GM19452 (cell line): Measurements from ENCODE around the gene REXO1.
"Not testable (repeated sequence)": the region's sequence is repeated elsewhere in the genome, so short reads cannot be mapped to it uniquely, and the experiment has no call there.

Experiments used
- ATAC-seq: cut with Tn5 transposase; IDR thresholded peaks from one replicate; pipeline ENCODE4 v1.9.1; 2021; ENCODE audit not compliant: unreplicated experiment

REXO1 gene

GRCh38 chr19:1848399-1849131, at the start of gene REXO1:
REXO1 (minus strand) TSS chr19:1848483; CDS start chr19:1848358, 125 bp downstream.
- ATAC-seq: peak; percentile 60

GRCh38 chr19:1896508-1896907, 48.2 kb upstream of the REXO1 start:
- ATAC-seq: no peak

GRCh38 chr19:1893791-1894190, 45.5 kb upstream of the REXO1 start:
- ATAC-seq: no peak

GRCh38 chr19:1889907-1890306, 41.6 kb upstream of the REXO1 start:
- ATAC-seq: no peak

- ATAC-seq: no peak
Observed at GRCh38 chr19:1888385-1888784, 40.1 kb upstream of the REXO1 start.

- ATAC-seq: not testable (repeated sequence)
Observed at GRCh38 chr19:1886360-1886759, 38.1 kb upstream of the REXO1 start.

- peak; percentile 77 for ATAC-seq
Observed at GRCh38 chr19:1885398-1886119, 37.3 kb upstream of the REXO1 start, which contains the start of gene ABHD17A. ABHD17A (minus strand) TSS chr19:1885496; CDS start chr19:1881566, 3,930 bp downstream.

- peak; percentile 11 for ATAC-seq
Observed at GRCh38 chr19:1884719-1885334, 36.5 kb upstream of the REXO1 start.

- no peak for ATAC-seq
Observed at GRCh38 chr19:1884291-1884718, 36.0 kb upstream of the REXO1 start.

GRCh38 chr19:1883784-1884183, 35.5 kb upstream of the REXO1 start:
- no peak for ATAC-seq

GRCh38 chr19:1882786-1883692, 34.8 kb upstream of the REXO1 start:
- no peak for ATAC-seq

- no peak for ATAC-seq
Observed at GRCh38 chr19:1882089-1882785, 34.0 kb upstream of the REXO1 start.

- not testable (repeated sequence) for ATAC-seq
Observed at GRCh38 chr19:1881393-1882088, 33.3 kb upstream of the REXO1 start.

- ATAC-seq: no peak
Observed at GRCh38 chr19:1880611-1881392, 32.5 kb upstream of the REXO1 start.

GRCh38 chr19:1879982-1880381, 31.7 kb upstream of the REXO1 start:
- not testable (repeated sequence) for ATAC-seq

- ATAC-seq: not testable (repeated sequence)
Observed at GRCh38 chr19:1878583-1878982, 30.3 kb upstream of the REXO1 start.

GRCh38 chr19:1877280-1877660, 29.0 kb upstream of the REXO1 start:
- ATAC-seq: not testable (repeated sequence)

GRCh38 chr19:1876496-1877279, 28.4 kb upstream of the REXO1 start:
- not testable (repeated sequence) for ATAC-seq
